ENCODE measurements around the gene STXBP1. TPM values are rescaled to one million over a fixed set of nuclear protein-coding genes. Genes with fewer than 3 reads are reported as not detected.

The STXBP1 gene
- total RNA-seq, 4 donors from 2014 or later: 4.7 to 36.1 (median 12.2) TPM

- TF ChIP-seq CTCF (IDR thresholded peaks at IDR 0.05) (no peak), POLR2A (IDR thresholded peaks at IDR 0.05) (no peak)
- DNase-seq: no peak
- Histone ChIP-seq H3K27ac (peak overlapping the region; percentile 77 to 93 (median 84)), H3K4me3 (peak overlapping the region; percentile 42 to 81 (median 76)), H3K9me3 (no peaks in the 10 kb centered on the region), H3K27me3 (no peaks in the 10 kb centered on the region), H3K36me3 (no peaks in the 10 kb centered on the region), H3K4me1 (peaks cover 11 to 23% (median 11%) of the 10 kb centered on the region in 3 donors)
- intact Hi-C loops (cut with DNase I): no loop called here
- WGBS, 2 donors: 0% methylated on average over 3 of the region's 44 CpGs; no CpG with 5 or more reads in 1 of the 2 donors
Measured at GRCh38 chr9:127714951-127715469, 102.9 kb downstream of the STXBP1 start.

GRCh38 chr9:127715470-127716337, 103.6 kb downstream of the STXBP1 start, which contains the start of the genes PTRH1 and TTC16:
Gene PTRH1, minus strand, starts transcription at chr9:127715663. Its CDS starts 24 bp downstream, at chr9:127715639.
Gene TTC16, plus strand, starts transcription at chr9:127716079. Its CDS starts 67 bp downstream, at chr9:127716146.
- peak within 1 kb of the TSS; percentile 77 to 93 (median 84) for H3K27ac ChIP-seq
- 3 to 7% methylated on average over 11 to 14 of the region's 65 CpGs for WGBS, 2 donors
- peaks cover 11 to 23% (median 11%) of the 10 kb centered on the region in 3 donors for H3K4me1 ChIP-seq
- H3K27me3 ChIP-seq: no peaks in the 10 kb centered on the region
- H3K4me3 ChIP-seq: peak within 1 kb of the TSS; percentile 42 to 81 (median 76)
- H3K9me3 ChIP-seq: no peaks in the 10 kb centered on the region
- intact Hi-C loops (cut with DNase I): no loop called here
- no peaks in the 10 kb centered on the region for H3K36me3 ChIP-seq
- TF ChIP-seq POLR2A (IDR thresholded peaks at IDR 0.05) (peak in 1 of 4 donors; percentile 42), CTCF (IDR thresholded peaks at IDR 0.05) (peak in 1 of 6 experiments; percentile 9)
- peak; percentile 83 for DNase-seq

GRCh38 chr9:127716412-127716811, 104.3 kb downstream of the STXBP1 start:
- intact Hi-C loops (cut with DNase I): no loop called here
- Histone ChIP-seq H3K27ac (peak overlapping the region in 2 of 4 donors; percentile 82 to 93), H3K9me3 (no peaks in the 10 kb centered on the region), H3K4me3 (peak overlapping the region in 3 of 4 donors; percentile 73 to 81 (median 78)), H3K27me3 (no peaks in the 10 kb centered on the region), H3K36me3 (no peaks in the 10 kb centered on the region), H3K4me1 (peaks cover 11 to 29% (median 11%) of the 10 kb centered on the region in 3 donors)
- TF ChIP-seq CTCF (IDR thresholded peaks at IDR 0.05): no peak
- TF ChIP-seq POLR2A (IDR thresholded peaks at IDR 0.05): no peak
- no peak for DNase-seq
- WGBS, 2 donors: 68 to 100% methylated on average over 1 to 6 of the region's 9 CpGs

- DNase-seq: no peak
Measured at GRCh38 chr9:127717766-127718165, 105.7 kb downstream of the STXBP1 start.

More at GRCh38 chr9:127717766-127718165, 105.7 kb downstream of the STXBP1 start:
- Histone ChIP-seq H3K27ac (no peak overlapping the region), H3K27me3 (no peaks in the 10 kb centered on the region), H3K4me1 (peaks cover 11 to 36% (median 11%) of the 10 kb centered on the region in 3 donors), H3K9me3 (no peaks in the 10 kb centered on the region), H3K36me3 (no peaks in the 10 kb centered on the region), H3K4me3 (no peak overlapping the region)
- intact Hi-C loops (cut with DNase I): no loop called here
- WGBS, 2 donors: 73 to 84% methylated on average over 5 of the region's 5 CpGs
- TF ChIP-seq POLR2A (IDR thresholded peaks at IDR 0.05) (no peak), CTCF (IDR thresholded peaks at IDR 0.05) (no peak)

All from esophagus squamous epithelium (tissue), 5 donors.